Type B pancreatic cell (in vitro differentiated cells): ENCODE measurements around the gene TREML2. TPM values are rescaled to one million over a fixed set of nuclear protein-coding genes. Genes with fewer than 3 reads are reported as not detected.
A peak's percentile ranks its signal among the peaks of the same experiment; 100 is the strongest.

Source experiments
- DNase-seq: peaks from one replicate; pipeline ENCODE4 v3.0.0; 2021; ENCODE audit warnings: mixed read lengths; ENCODE audit not compliant: unreplicated experiment; ENCODE audit errors: extremely low spot score
- H3K27ac Mint-ChIP-seq: 2 replicates; pipeline ENCODE4 v1.8.0; 2021; ENCODE audit warnings: mild to moderate bottlenecking, mixed read lengths
- H3K27me3 Mint-ChIP-seq: 2 replicates; pipeline ENCODE4 v1.8.0; 2021; ENCODE audit warnings: mixed read lengths
- H3K36me3 Mint-ChIP-seq: 2 replicates; pipeline ENCODE4 v1.8.0; 2021; ENCODE audit warnings: mixed read lengths
- H3K4me1 Mint-ChIP-seq: one replicate; pipeline ENCODE4 v1.8.0; 2021; ENCODE audit warnings: mixed read lengths; ENCODE audit not compliant: unreplicated experiment
- H3K4me3 Mint-ChIP-seq: 2 replicates; pipeline ENCODE4 v1.8.0; 2021; ENCODE audit warnings: mild to moderate bottlenecking, mixed read lengths
- H3K9me3 Mint-ChIP-seq: 2 replicates; pipeline ENCODE4 v1.8.0; 2021; ENCODE audit warnings: mixed read lengths
- total RNA-seq: library from RNA; stranded (reverse); gene quantifications from 2 replicates; pipeline ENCODE4 v1.2.1, GENCODE V29; 2021; ENCODE audit warnings: low replicate concordance
- TF ChIP-seq, protein P1 (sequence below): fragments of 200-600 bp; sonication (generic); conservative IDR thresholded peaks from 2 replicates; pipeline ENCODE4 v1.5.0; 2021; ENCODE audit warnings: antibody characterized with exemption, mild to moderate bottlenecking

Gene TREML2
- total RNA-seq, 1 donor from 2014 or later = not detected

DNA sequence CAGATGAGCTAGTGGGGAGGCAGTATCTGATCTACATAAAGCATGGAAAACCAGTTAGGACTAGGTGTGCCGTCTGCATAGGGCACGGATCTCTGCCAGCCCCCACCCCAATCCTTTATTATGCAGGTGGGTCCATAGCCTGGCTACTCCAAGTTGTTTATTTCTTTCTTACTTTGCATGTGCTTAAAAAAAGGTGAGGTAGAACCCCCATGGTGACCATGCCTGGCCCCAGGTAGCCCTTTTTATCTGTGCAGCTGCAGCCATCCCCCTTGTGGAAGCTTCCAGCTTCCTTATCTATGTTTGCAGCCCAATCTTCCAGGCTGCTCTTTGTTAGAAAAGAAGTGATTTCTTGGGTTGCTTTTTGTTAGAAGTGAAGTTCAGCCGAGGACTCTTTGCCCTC lies 29.0 kb downstream of the TREML2 start:
- Mint-ChIP-seq H3K27ac (no peak overlapping the region), H3K4me3 (no peak overlapping the region), H3K4me1 (no peaks in the 10 kb centered on the region), H3K27me3 (peaks cover 34% of the 10 kb centered on the region), H3K36me3 (no peaks in the 10 kb centered on the region), H3K9me3 (no peaks in the 10 kb centered on the region)
- TF ChIP-seq, protein P1, sequence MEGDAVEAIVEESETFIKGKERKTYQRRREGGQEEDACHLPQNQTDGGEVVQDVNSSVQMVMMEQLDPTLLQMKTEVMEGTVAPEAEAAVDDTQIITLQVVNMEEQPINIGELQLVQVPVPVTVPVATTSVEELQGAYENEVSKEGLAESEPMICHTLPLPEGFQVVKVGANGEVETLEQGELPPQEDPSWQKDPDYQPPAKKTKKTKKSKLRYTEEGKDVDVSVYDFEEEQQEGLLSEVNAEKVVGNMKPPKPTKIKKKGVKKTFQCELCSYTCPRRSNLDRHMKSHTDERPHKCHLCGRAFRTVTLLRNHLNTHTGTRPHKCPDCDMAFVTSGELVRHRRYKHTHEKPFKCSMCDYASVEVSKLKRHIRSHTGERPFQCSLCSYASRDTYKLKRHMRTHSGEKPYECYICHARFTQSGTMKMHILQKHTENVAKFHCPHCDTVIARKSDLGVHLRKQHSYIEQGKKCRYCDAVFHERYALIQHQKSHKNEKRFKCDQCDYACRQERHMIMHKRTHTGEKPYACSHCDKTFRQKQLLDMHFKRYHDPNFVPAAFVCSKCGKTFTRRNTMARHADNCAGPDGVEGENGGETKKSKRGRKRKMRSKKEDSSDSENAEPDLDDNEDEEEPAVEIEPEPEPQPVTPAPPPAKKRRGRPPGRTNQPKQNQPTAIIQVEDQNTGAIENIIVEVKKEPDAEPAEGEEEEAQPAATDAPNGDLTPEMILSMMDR = no peak
- peak; percentile 32 for DNase-seq

DNA sequence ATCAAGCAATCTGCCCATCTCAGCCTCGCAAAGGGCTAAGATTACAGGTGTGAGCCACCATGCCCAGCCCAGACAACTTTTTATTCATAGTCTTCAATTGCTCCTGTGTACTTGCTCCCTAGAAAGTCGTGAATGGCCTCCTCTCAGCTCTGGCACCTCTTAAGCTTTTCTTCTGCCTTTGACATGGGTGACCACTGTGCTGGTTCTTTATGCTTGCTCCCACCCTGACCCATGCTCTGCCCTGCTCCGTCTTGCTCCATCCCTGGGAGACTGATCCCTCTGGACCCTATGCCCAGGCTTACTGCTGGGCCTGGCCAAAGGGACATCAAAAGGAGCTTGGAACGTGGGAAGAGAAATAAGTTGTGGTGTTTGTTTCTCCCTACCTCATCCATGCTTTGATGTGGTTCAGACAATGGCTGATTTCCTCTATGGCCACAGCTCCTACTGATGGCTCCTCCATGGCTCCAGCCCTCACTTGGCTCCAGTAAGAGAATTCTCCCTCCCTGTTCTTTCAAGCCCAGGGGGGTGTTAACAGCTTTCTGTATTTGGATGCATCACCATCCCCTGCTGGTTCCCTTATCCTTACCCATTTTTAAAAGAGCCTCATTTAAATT lies 30.3 kb downstream of the TREML2 start:
- no peak overlapping the region for H3K27ac Mint-ChIP-seq
- peaks cover 26% of the 10 kb centered on the region for H3K27me3 Mint-ChIP-seq
- H3K4me1 Mint-ChIP-seq = no peaks in the 10 kb centered on the region
- no peaks in the 10 kb centered on the region for H3K9me3 Mint-ChIP-seq
- TF ChIP-seq, protein P1 = no peak
- H3K4me3 Mint-ChIP-seq = no peak overlapping the region
- DNase-seq = peak; percentile 16
- H3K36me3 Mint-ChIP-seq = no peaks in the 10 kb centered on the region

DNA sequence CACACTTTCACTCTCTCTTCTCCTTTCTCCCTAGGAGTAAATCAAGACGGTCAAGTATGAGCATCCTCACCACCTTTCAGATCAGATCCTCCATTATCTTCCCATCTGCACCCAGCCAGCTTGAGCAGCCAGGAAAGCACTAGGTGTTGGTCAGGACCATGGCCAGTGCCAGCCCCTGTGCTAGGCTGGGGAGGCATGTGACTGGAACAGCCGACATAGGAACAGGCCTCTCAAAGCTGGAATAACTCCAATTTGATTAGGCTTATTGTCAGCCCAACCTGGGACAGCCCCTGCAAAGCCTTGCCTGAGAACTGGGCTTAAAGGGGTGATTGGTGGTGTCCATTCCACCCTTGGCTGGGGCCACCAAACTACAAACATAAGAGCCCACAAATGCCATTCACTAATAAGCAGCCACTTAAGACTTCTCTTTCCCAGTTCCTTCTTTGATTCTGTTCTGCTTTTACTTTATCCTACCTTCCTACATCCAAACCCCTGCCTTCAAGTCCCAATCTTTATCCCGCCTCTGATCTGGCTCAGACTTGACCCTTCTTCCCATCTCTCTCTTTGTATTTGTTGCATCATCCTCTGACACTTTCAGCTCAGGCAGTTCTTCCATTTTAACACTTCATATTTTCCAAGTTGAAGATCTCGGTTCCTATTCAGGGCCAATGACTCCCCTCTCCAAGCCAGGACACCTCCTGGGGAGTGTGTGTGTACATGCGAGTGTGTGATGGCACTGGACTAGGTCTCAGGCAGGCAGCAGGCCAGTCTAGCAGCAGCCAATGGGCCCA lies 33.6 kb downstream of the TREML2 start:
- Mint-ChIP-seq H3K27me3 (peaks cover 35% of the 10 kb centered on the region), H3K4me3 (no peak overlapping the region), H3K27ac (no peak overlapping the region), H3K9me3 (no peaks in the 10 kb centered on the region), H3K4me1 (no peaks in the 10 kb centered on the region), H3K36me3 (no peaks in the 10 kb centered on the region)
- peak; percentile 67 for DNase-seq
- TF ChIP-seq, protein P1 = no peak

DNA sequence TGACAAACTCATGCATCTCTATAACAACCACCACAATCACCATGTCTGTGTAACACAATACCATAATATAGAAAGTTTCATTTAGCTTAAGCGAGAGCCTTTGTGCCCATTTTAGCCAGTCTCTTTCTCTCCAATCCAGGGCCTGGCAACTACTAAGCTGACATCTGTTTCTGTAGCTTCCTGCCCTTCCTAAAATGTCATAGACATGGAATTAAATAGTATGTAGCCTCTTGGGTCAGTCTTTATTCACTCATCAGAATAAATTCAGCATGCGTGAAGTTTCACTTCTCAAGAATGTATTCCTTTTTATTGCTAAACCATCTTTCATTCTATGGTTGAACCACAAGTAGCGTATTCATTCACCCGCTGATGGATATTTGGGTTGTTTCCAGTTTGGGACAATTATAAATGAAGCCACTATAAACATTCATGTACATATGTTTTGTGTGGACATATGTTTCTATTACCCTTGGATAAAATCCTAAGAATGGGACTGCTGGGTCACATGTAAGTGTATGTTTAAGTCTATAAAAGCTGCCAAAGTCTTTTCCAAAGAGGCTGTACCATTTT lies 36.3 kb downstream of the TREML2 start:
- H3K4me3 Mint-ChIP-seq = no peak overlapping the region

DNA sequence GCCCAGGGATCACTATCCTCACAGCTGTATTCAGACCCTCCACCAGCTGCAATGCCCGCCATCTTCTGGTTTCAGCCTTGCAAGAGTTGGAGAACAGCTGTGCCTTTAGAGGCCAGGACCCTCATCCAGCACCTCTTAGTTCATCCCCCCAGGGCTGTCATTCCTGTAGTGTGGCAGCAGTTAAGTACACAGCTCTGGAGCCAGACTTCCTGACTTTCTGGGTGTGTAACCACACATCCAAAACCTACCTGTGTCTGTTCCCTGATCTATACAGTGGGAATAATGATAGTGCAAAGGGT lies 37.6 kb downstream of the TREML2 start:
- Mint-ChIP-seq H3K4me1 (no peaks in the 10 kb centered on the region), H3K27ac (no peak overlapping the region), H3K36me3 (no peaks in the 10 kb centered on the region), H3K9me3 (no peaks in the 10 kb centered on the region), H3K4me3 (no peak overlapping the region), H3K27me3 (peaks cover 26% of the 10 kb centered on the region)
- no peak for DNase-seq
- TF ChIP-seq, protein P1 = no peak

More for the DNA sequence above, 36.3 kb downstream of the TREML2 start:
- no peaks in the 10 kb centered on the region for H3K9me3 Mint-ChIP-seq
- H3K27ac Mint-ChIP-seq = no peak overlapping the region
- DNase-seq = no peak
- peaks cover 30% of the 10 kb centered on the region for H3K27me3 Mint-ChIP-seq
- TF ChIP-seq, protein P1 = no peak
- no peaks in the 10 kb centered on the region for H3K36me3 Mint-ChIP-seq
- H3K4me1 Mint-ChIP-seq = no peaks in the 10 kb centered on the region
